ENCODE data around the gene CARMIL1. TPM values are rescaled to one million over a fixed set of nuclear protein-coding genes. Genes with fewer than 3 reads are reported as not detected.

CARMIL1 gene
- total RNA-seq, 1 donor from 2014 or later = 19.1 TPM

- Histone ChIP-seq H3K4me2 (ENCODE audit: low read length) (no peak overlapping the region), H3K27me3 (ENCODE audit: insufficient read depth, low read length) (no peaks in the 10 kb centered on the region), H3K9me3 (ENCODE audit: insufficient read depth, low read depth, low read length) (no peaks in the 10 kb centered on the region), H3K4me3 (ENCODE audit: insufficient read depth, low read depth, low read length) (no peak overlapping the region), H3K9ac (ENCODE audit: low read length) (no peak overlapping the region), H3K36me3 (ENCODE audit: insufficient read depth, low read length) (no peaks in the 10 kb centered on the region), H4K20me1 (ENCODE audit: insufficient read depth, low read length) (no peaks in the 10 kb centered on the region), H3K27ac (ENCODE audit: low read depth, low read length) (no peak overlapping the region), H3K79me2 (ENCODE audit: insufficient read depth, low read length) (no peaks in the 10 kb centered on the region), H2AFZ (ENCODE audit: low read depth, low read length) (no peak overlapping the region), H3K4me1 (ENCODE audit: insufficient read depth, low read length) (no peaks in the 10 kb centered on the region)
- no peak overlapping the region for H3K4me3 Mint-ChIP-seq (ENCODE audit: unreplicated experiment)
- no peak for DNase-seq (ENCODE audit: low read depth)
- H3K36me3 Mint-ChIP-seq (ENCODE audit: low read depth, unreplicated experiment) = no peaks in the 10 kb centered on the region
- H3K4me1 Mint-ChIP-seq (ENCODE audit: low read depth, unreplicated experiment) = peaks cover 3% of the 10 kb centered on the region
- no peaks in the 10 kb centered on the region for H3K9me3 Mint-ChIP-seq (ENCODE audit: unreplicated experiment)
- no peak for TF ChIP-seq EZH2 (IDR thresholded peaks at IDR 0.05; ENCODE audit: insufficient read depth, low read length)
- TF ChIP-seq CTCF (IDR thresholded peaks at IDR 0.05; ENCODE audit: insufficient read depth, low read depth, low read length) = no peak
- FAIRE-seq = no peak
- no peak overlapping the region for H3K27ac Mint-ChIP-seq (ENCODE audit: unreplicated experiment)
- H3K27me3 Mint-ChIP-seq (ENCODE audit: low read depth, unreplicated experiment) = no peaks in the 10 kb centered on the region
Measured at GRCh38 chr6:25603251-25603650, 324.1 kb downstream of the CARMIL1 start.

DNA sequence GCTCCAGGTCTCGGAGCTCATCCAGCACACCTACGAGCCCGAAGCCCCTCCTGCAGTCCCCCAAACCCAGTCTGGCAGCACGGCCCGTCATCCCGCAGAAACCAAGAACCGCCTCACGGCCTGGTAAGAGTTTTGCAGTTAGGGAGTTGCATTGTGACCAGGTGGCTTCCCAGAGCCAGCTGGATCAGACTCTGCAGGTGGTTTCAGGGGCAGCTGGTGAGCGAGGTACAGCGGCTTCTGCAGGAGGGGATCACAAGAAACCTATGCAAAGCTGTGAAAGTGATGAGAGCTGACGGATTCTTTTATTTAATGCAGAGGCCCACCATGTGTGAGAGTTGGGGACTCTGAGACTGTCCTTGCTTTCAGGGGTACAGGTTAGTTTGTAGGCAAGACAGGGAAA is 327.0 kb downstream of the CARMIL1 start:
- TF ChIP-seq CTCF (IDR thresholded peaks at IDR 0.05; ENCODE audit: insufficient read depth, low read depth, low read length) = no peak
- TF ChIP-seq EZH2 (IDR thresholded peaks at IDR 0.05; ENCODE audit: insufficient read depth, low read length) = no peak
- Histone ChIP-seq H2AFZ (ENCODE audit: low read depth, low read length) (no peak overlapping the region), H3K36me3 (ENCODE audit: insufficient read depth, low read length) (no peaks in the 10 kb centered on the region), H3K9ac (ENCODE audit: low read length) (no peak overlapping the region), H3K4me2 (ENCODE audit: low read length) (no peak overlapping the region), H3K4me3 (ENCODE audit: insufficient read depth, low read depth, low read length) (no peak overlapping the region), H3K27ac (ENCODE audit: low read depth, low read length) (no peak overlapping the region), H4K20me1 (ENCODE audit: insufficient read depth, low read length) (no peaks in the 10 kb centered on the region), H3K27me3 (ENCODE audit: insufficient read depth, low read length) (no peaks in the 10 kb centered on the region), H3K9me3 (ENCODE audit: insufficient read depth, low read depth, low read length) (no peaks in the 10 kb centered on the region), H3K79me2 (ENCODE audit: insufficient read depth, low read length) (no peaks in the 10 kb centered on the region), H3K4me1 (ENCODE audit: insufficient read depth, low read length) (no peaks in the 10 kb centered on the region)
- Mint-ChIP-seq H3K27ac (ENCODE audit: unreplicated experiment) (no peak overlapping the region), H3K4me3 (ENCODE audit: unreplicated experiment) (no peak overlapping the region), H3K9me3 (ENCODE audit: unreplicated experiment) (no peaks in the 10 kb centered on the region), H3K4me1 (ENCODE audit: low read depth, unreplicated experiment) (peaks cover 3% of the 10 kb centered on the region), H3K36me3 (ENCODE audit: low read depth, unreplicated experiment) (peaks cover 9% of the 10 kb centered on the region), H3K27me3 (ENCODE audit: low read depth, unreplicated experiment) (no peaks in the 10 kb centered on the region)
- DNase-seq (ENCODE audit: low read depth) = no peak
- FAIRE-seq = no peak

DNA sequence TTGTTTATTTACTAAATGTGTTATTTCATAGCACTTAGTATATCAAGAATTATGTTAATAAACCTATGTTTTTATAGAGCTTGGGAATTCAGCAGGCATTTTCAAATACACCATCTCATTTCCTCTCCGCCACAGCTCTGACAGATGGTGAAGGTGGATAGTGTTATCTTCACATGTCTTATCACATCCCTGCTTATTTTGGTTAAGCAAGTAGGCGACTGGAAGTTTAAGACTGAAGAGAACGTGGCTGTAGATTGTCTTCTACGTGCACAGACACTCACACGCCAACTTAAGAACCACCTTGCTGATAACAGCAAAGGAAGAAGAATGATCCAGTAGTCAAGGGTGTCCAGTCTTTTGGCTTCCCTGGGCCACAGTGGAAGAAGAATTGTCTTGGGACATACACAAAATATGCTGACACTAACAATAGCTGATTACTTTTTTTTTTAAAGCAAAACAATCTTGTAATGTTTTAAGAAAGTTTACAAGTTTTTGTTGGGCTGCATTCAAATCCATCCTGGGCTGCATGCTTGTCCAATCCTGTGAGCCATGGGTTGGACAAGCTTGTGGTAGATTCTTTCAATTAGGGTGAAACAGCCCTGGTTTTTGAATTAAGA is 329.5 kb downstream of the CARMIL1 start:
- no peak overlapping the region for H3K27ac Mint-ChIP-seq (ENCODE audit: unreplicated experiment)

More for the DNA sequence above, 329.5 kb downstream of the CARMIL1 start:
- no peaks in the 10 kb centered on the region for H3K27me3 ChIP-seq (ENCODE audit: insufficient read depth, low read length)
- no peak overlapping the region for H2AFZ ChIP-seq (ENCODE audit: low read depth, low read length)
- DNase-seq (ENCODE audit: low read depth) (no peak), FAIRE-seq (no peak)
- no peaks in the 10 kb centered on the region for H4K20me1 ChIP-seq (ENCODE audit: insufficient read depth, low read length)
- H3K79me2 ChIP-seq (ENCODE audit: insufficient read depth, low read length) = no peaks in the 10 kb centered on the region
- no peaks in the 10 kb centered on the region for H3K36me3 ChIP-seq (ENCODE audit: insufficient read depth, low read length)
- H3K4me1 ChIP-seq (ENCODE audit: insufficient read depth, low read length) = no peaks in the 10 kb centered on the region
- H3K4me3 Mint-ChIP-seq (ENCODE audit: unreplicated experiment) = no peak overlapping the region
- no peak overlapping the region for H3K27ac ChIP-seq (ENCODE audit: low read depth, low read length)
- TF ChIP-seq EZH2 (IDR thresholded peaks at IDR 0.05; ENCODE audit: insufficient read depth, low read length) (no peak), CTCF (IDR thresholded peaks at IDR 0.05; ENCODE audit: insufficient read depth, low read depth, low read length) (no peak)
- H3K36me3 Mint-ChIP-seq (ENCODE audit: low read depth, unreplicated experiment) = peaks cover 18% of the 10 kb centered on the region
- H3K9me3 Mint-ChIP-seq (ENCODE audit: unreplicated experiment) = no peaks in the 10 kb centered on the region
- no peaks in the 10 kb centered on the region for H3K9me3 ChIP-seq (ENCODE audit: insufficient read depth, low read depth, low read length)
- H3K4me3 ChIP-seq (ENCODE audit: insufficient read depth, low read depth, low read length) = no peak overlapping the region
- no peak overlapping the region for H3K9ac ChIP-seq (ENCODE audit: low read length)
- no peak overlapping the region for H3K4me2 ChIP-seq (ENCODE audit: low read length)
- H3K4me1 Mint-ChIP-seq (ENCODE audit: low read depth, unreplicated experiment) = peaks cover 3% of the 10 kb centered on the region
- H3K27me3 Mint-ChIP-seq (ENCODE audit: low read depth, unreplicated experiment) = no peaks in the 10 kb centered on the region

Measured in astrocyte (in vitro differentiated cells and primary cell).